Neuron (in vitro differentiated cells): ENCODE data around the gene VARS1.

Source experiments
- H2AFZ ChIP-seq: one replicate; pipeline ENCODE4 v1.6.1; 2013; ENCODE audit warnings: low read depth, mild to moderate bottlenecking, inconsistent platforms, low read length, moderate library complexity
- H3K27me3 ChIP-seq: one replicate; pipeline ENCODE4 v1.6.1; 2013; ENCODE audit warnings: low read length; ENCODE audit not compliant: insufficient read depth
- H3K36me3 ChIP-seq: one replicate; pipeline ENCODE4 v1.6.1; 2013; ENCODE audit warnings: low read length; ENCODE audit not compliant: insufficient read depth
- H3K4me1 ChIP-seq: one replicate; pipeline ENCODE4 v1.6.1; 2013; ENCODE audit warnings: low read length; ENCODE audit not compliant: insufficient read depth
- H3K4me3 ChIP-seq: 2 replicates; pipeline ENCODE4 v1.5.1; 2013; ENCODE audit warnings: mild to moderate bottlenecking, low read length, moderate library complexity
- H3K9me3 ChIP-seq: one replicate; pipeline ENCODE4 v1.6.1; 2013; ENCODE audit warnings: low read length

VARS1 gene

GRCh38 chr6:31768363-31769257, 26.9 kb downstream of the VARS1 start:
- Histone ChIP-seq H3K4me3 (no peak overlapping the region), H2AFZ (no peak overlapping the region), H3K36me3 (peaks cover 5% of the 10 kb centered on the region), H3K9me3 (no peaks in the 10 kb centered on the region), H3K4me1 (peaks cover 8% of the 10 kb centered on the region), H3K27me3 (no peaks in the 10 kb centered on the region)

- no peaks in the 10 kb centered on the region for H3K27me3 ChIP-seq
- H3K9me3 ChIP-seq = no peaks in the 10 kb centered on the region
- H3K4me1 ChIP-seq = peaks cover 19% of the 10 kb centered on the region
- no peak overlapping the region for H3K4me3 ChIP-seq
- peaks cover 7% of the 10 kb centered on the region for H3K36me3 ChIP-seq
- no peak overlapping the region for H2AFZ ChIP-seq
Measured at GRCh38 chr6:31767096-31767645, 28.4 kb downstream of the VARS1 start.

GRCh38 chr6:31765910-31766794, 29.4 kb downstream of the VARS1 start:
- H2AFZ ChIP-seq = no peak overlapping the region
- no peaks in the 10 kb centered on the region for H3K27me3 ChIP-seq
- H3K9me3 ChIP-seq = no peaks in the 10 kb centered on the region
- H3K4me3 ChIP-seq = no peak overlapping the region
- peaks cover 17% of the 10 kb centered on the region for H3K36me3 ChIP-seq
- peaks cover 19% of the 10 kb centered on the region for H3K4me1 ChIP-seq

- H3K4me3 ChIP-seq = no peak overlapping the region
- H2AFZ ChIP-seq = no peak overlapping the region
- no peaks in the 10 kb centered on the region for H3K27me3 ChIP-seq
- peaks cover 19% of the 10 kb centered on the region for H3K4me1 ChIP-seq
- H3K36me3 ChIP-seq = peaks cover 23% of the 10 kb centered on the region
- H3K9me3 ChIP-seq = no peaks in the 10 kb centered on the region
Measured at GRCh38 chr6:31765559-31765909, 30.0 kb downstream of the VARS1 start.

- Histone ChIP-seq H3K9me3 (no peaks in the 10 kb centered on the region), H3K36me3 (peaks cover 36% of the 10 kb centered on the region), H3K4me1 (peaks cover 19% of the 10 kb centered on the region), H3K4me3 (no peak overlapping the region), H2AFZ (no peak overlapping the region), H3K27me3 (no peaks in the 10 kb centered on the region)
Measured at GRCh38 chr6:31764198-31764597, 31.4 kb downstream of the VARS1 start.

GRCh38 chr6:31763619-31763940, 32.0 kb downstream of the VARS1 start:
- Histone ChIP-seq H3K27me3 (no peaks in the 10 kb centered on the region), H3K4me3 (no peak overlapping the region), H3K9me3 (no peaks in the 10 kb centered on the region), H3K36me3 (peaks cover 42% of the 10 kb centered on the region), H2AFZ (no peak overlapping the region), H3K4me1 (peaks cover 19% of the 10 kb centered on the region)

- no peak overlapping the region for H2AFZ ChIP-seq
- peaks cover 19% of the 10 kb centered on the region for H3K4me1 ChIP-seq
- H3K4me3 ChIP-seq = no peak overlapping the region
- H3K36me3 ChIP-seq = peaks cover 47% of the 10 kb centered on the region
- H3K9me3 ChIP-seq = no peaks in the 10 kb centered on the region
- no peaks in the 10 kb centered on the region for H3K27me3 ChIP-seq
Measured at GRCh38 chr6:31762878-31763618, 32.5 kb downstream of the VARS1 start.

- peaks cover 19% of the 10 kb centered on the region for H3K4me1 ChIP-seq
Measured at GRCh38 chr6:31762356-31762755, 33.2 kb downstream of the VARS1 start, which contains the start of gene SAPCD1. TSS of gene SAPCD1 (plus strand) at chr6:31762656. CDS start at chr6:31763055, 399 bp downstream.

GRCh38 chr6:31761343-31761742, 34.2 kb downstream of the VARS1 start:
- Histone ChIP-seq H3K36me3 (peaks cover 48% of the 10 kb centered on the region), H3K9me3 (no peaks in the 10 kb centered on the region), H3K4me1 (peaks cover 19% of the 10 kb centered on the region), H3K27me3 (no peaks in the 10 kb centered on the region), H3K4me3 (no peak overlapping the region), H2AFZ (no peak overlapping the region)

More at GRCh38 chr6:31762356-31762755, 33.2 kb downstream of the VARS1 start, which contains the start of gene SAPCD1:
- Histone ChIP-seq H3K4me3 (no peak within 1 kb of the TSS), H3K9me3 (no peaks in the 10 kb centered on the region), H3K36me3 (peaks cover 48% of the 10 kb centered on the region), H2AFZ (no peak within 1 kb of the TSS), H3K27me3 (no peaks in the 10 kb centered on the region)

- no peak overlapping the region for H3K4me3 ChIP-seq
- H2AFZ ChIP-seq = no peak overlapping the region
- H3K27me3 ChIP-seq = no peaks in the 10 kb centered on the region
- no peaks in the 10 kb centered on the region for H3K9me3 ChIP-seq
- H3K36me3 ChIP-seq = peaks cover 48% of the 10 kb centered on the region
- H3K4me1 ChIP-seq = peaks cover 19% of the 10 kb centered on the region
Measured at GRCh38 chr6:31760790-31761189, 34.8 kb downstream of the VARS1 start.

- Histone ChIP-seq H2AFZ (no peak overlapping the region), H3K4me1 (peaks cover 8% of the 10 kb centered on the region), H3K27me3 (no peaks in the 10 kb centered on the region), H3K36me3 (peaks cover 45% of the 10 kb centered on the region), H3K4me3 (no peak overlapping the region), H3K9me3 (no peaks in the 10 kb centered on the region)
Measured at GRCh38 chr6:31758281-31758680, 37.3 kb downstream of the VARS1 start.

GRCh38 chr6:31752739-31753319, 42.7 kb downstream of the VARS1 start:
- H3K36me3 ChIP-seq = peaks cover 20% of the 10 kb centered on the region
- no peaks in the 10 kb centered on the region for H3K9me3 ChIP-seq
- no peaks in the 10 kb centered on the region for H3K27me3 ChIP-seq
- H3K4me1 ChIP-seq = no peaks in the 10 kb centered on the region
- H2AFZ ChIP-seq = no peak overlapping the region
- no peak overlapping the region for H3K4me3 ChIP-seq
